ENCODE measurements around the gene THEM4. TPM values are rescaled to one million over a fixed set of nuclear protein-coding genes. Genes with fewer than 3 reads are reported as not detected.

Gene THEM4
- total and polyA plus RNA-seq, 2 of the 8 experiments (the other 6 are each of a cell fraction or from before 2014, with no cell fraction given): 9.9 to 11.2 TPM

DNA sequence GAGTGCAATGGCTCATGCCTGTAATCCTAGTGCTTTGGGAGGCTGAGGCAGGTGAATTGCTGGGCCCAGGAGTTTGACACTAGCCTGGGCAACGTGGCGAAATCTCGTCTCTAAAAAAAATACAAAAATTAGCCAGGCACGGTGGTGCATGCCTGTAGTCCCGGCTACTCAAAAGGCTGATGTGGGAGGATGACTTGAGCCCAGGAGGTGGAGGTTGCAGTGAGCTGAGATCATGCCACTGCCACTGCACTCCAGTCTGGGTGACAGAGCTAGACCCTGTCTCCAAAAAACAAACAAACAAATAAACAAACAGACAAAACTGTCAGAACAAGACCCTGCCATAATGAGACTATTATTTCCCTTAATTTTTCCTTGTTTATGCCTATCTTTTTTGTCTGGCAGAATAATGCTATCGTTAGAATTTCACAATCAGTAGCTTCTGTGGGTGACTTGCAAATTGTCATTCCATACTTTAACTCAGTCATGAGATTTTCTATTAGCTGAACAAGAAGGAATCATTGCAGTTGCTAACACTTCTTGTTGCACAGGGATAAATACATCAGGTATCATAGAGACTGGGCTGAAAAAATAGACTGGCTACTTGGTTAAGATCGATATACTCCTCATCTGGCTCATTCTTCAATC, 7.5 kb upstream of the THEM4 start:
- no peak for TF ChIP-seq JUND (IDR thresholded peaks at IDR 0.05; ENCODE audit: low read length)
- no peak for TF ChIP-seq GTF2F1 (IDR thresholded peaks at IDR 0.05; ENCODE audit: borderline replicate concordance, low read depth, low read length)
- TF ChIP-seq SIN3A (conservative IDR thresholded peaks at IDR 0.05 in 1 of 2, IDR thresholded peaks at IDR 0.05 in 1 of 2; ENCODE audit: low read depth in 1 of 2, low read length in 2 of 2): no peak
- TF ChIP-seq RBBP5 (IDR thresholded peaks at IDR 0.05; ENCODE audit: borderline replicate concordance, low read depth, low read length): no peak
- TF ChIP-seq SIX5 (IDR thresholded peaks at IDR 0.05; ENCODE audit: low read depth, low read length): no peak
- no peak for TF ChIP-seq BRCA1 (IDR thresholded peaks at IDR 0.05; ENCODE audit: low read depth, low read length)
- no peak for TF ChIP-seq TEAD4 (IDR thresholded peaks at IDR 0.05; ENCODE audit: low read depth, low read length)
- no peak for TF ChIP-seq HDAC6 (IDR thresholded peaks at IDR 0.05; ENCODE audit: low read depth, low read length)
- POLR2A ChIA-PET (ENCODE audit: partially characterized antibody): no interaction called here
- Histone ChIP-seq H3K23ac (ENCODE audit: insufficient read length) (no peak overlapping the region), H4K8ac (ENCODE audit: extremely low read depth, insufficient read depth, low read length) (no peak overlapping the region), H2BK20ac (ENCODE audit: low read length) (no peak overlapping the region), H3K79me2 (ENCODE audit: control insufficient read depth in 1 of 2, insufficient read depth in 2 of 2, low read length in 2 of 2) (no peaks in the 10 kb centered on the region), H3K9me3 (ENCODE audit: insufficient read depth in 2 of 2, low read depth in 1 of 2, low read length in 1 of 2) (peaks cover 0 to 4% of the 10 kb centered on the region in 2 experiments; a peak in 1 of 4 replicates), H2BK5ac (ENCODE audit: low read depth, low read length) (no peak overlapping the region), H3K14ac (ENCODE audit: insufficient read length) (no peak overlapping the region), H3K4me3 (ENCODE audit: extremely low read depth in 1 of 4, insufficient read depth in 2 of 4, low read depth in 3 of 4, low read length in 4 of 4) (no peak overlapping the region), H4K5ac (ENCODE audit: insufficient read length, low read depth, low read length) (no peak overlapping the region), H3K4me1 (replicated peaks in 1 of 4; ENCODE audit: control insufficient read depth in 3 of 4, insufficient read depth in 4 of 4, low read length in 3 of 4) (no peaks in the 10 kb centered on the region), H3K18ac (ENCODE audit: extremely low read depth, low read length) (no peak overlapping the region), H3K56ac (replicated peaks; ENCODE audit: insufficient read length, low read depth, low read length) (no peak overlapping the region), H3K27me3 (replicated peaks in 1 of 4; ENCODE audit: control insufficient read depth in 3 of 4, extremely low read depth in 1 of 4, insufficient read depth in 3 of 4, low read length in 3 of 4) (no peaks in the 10 kb centered on the region), H3K4ac (replicated peaks; ENCODE audit: insufficient read length, low read depth, low read length) (no peak overlapping the region), H4K91ac (replicated peaks; ENCODE audit: insufficient read length, low read length) (no peak overlapping the region), H2BK15ac (ENCODE audit: low read length) (no peak overlapping the region), H2AK5ac (ENCODE audit: low read depth, low read length) (no peak overlapping the region), H3K4me2 (ENCODE audit: insufficient read depth in 1 of 2, low read depth in 2 of 2, low read length in 2 of 2) (no peak overlapping the region), H2BK12ac (ENCODE audit: low read depth, low read length) (no peak overlapping the region), H3K36me3 (ENCODE audit: control insufficient read depth in 2 of 4, insufficient read depth in 4 of 4, low read length in 3 of 4) (no peaks in the 10 kb centered on the region), H3K79me1 (ENCODE audit: low read depth, low read length) (no peaks in the 10 kb centered on the region), H2BK120ac (replicated peaks; ENCODE audit: low read depth, low read length) (no peak overlapping the region), H2AFZ (ENCODE audit: low read length) (no peak overlapping the region), H4K20me1 (replicated peaks in 1 of 2; ENCODE audit: control insufficient read depth in 1 of 2, insufficient read depth in 2 of 2, low read length in 2 of 2) (no peaks in the 10 kb centered on the region), H3K27ac (ENCODE audit: low read depth, low read length) (no peak overlapping the region), H3K9ac (replicated peaks in 1 of 4; ENCODE audit: extremely low read depth in 1 of 4, low read depth in 3 of 4, low read length in 3 of 4) (no peak overlapping the region), H3K23me2 (ENCODE audit: low read depth, low read length) (no peaks in the 10 kb centered on the region)
- DNase-seq (ENCODE audit: low read depth in 1 of 2, low spot score in 2 of 2) (no peak), FAIRE-seq (no peak)
- CTCF ChIA-PET (ENCODE audit: partially characterized antibody): interaction anchor here (1.2 to 2.2 kb wide), 6 partner anchors 17 to 87 kb away, joined by 3 to 7 read pairs (median 5); no protein-coding TSS in a partner anchor
- 88% methylated on average over 7 of the region's 7 CpGs; no CpG with 5 or more reads in 1 of the 2 experiments for WGBS, 2 experiments (ENCODE audit: extremely low coverage in 1 of 2, insufficient coverage in 1 of 2, insufficient read length in 1 of 2, insufficient replicate concordance in 2 of 2, low coverage in 1 of 2, low lambda C conversion rate in 2 of 2, missing lambda C conversion rate in 1 of 2)
